MCF 10A (cell line): ENCODE measurements around the gene MYLK. TPM values are rescaled to one million over a fixed set of nuclear protein-coding genes. Genes with fewer than 3 reads are reported as not detected.

ENCODE experiments used
- BruUV-seq: library from RNA; stranded (reverse); fragments of 400-500 nt; replicated peaks from 2 replicates; lab custom pipeline; 2021; lab: Mats Ljungman, UMichigan
- CTCF ChIA-PET: fragments of 300-600 bp; sonication (Branson Sonifier 250); formaldehyde crosslinking; extraction: SDS; loops from one replicate; lab custom pipeline; 2021; ENCODE audit warnings: antibody characterized with exemption, inconsistent platforms; lab: Yijun Ruan, JAX
- POLR2A ChIA-PET: fragments of 300-600, 350-650 bp; sonication (Branson Sonifier 250); formaldehyde crosslinking; extraction: SDS; loops from one replicate; lab custom pipeline; 2020; ENCODE audit warnings: antibody characterized with exemption, inconsistent platforms; lab: Yijun Ruan, JAX
- DNase-seq: peaks from one replicate; pipeline ENCODE4 v3.0.0-alpha.2; 2018; ENCODE audit not compliant: unreplicated experiment
- H3K27ac Mint-ChIP-seq: one replicate; pipeline ENCODE4 v1.8.0; 2022; ENCODE audit warnings: mild to moderate bottlenecking, low read depth, mixed read lengths; ENCODE audit not compliant: unreplicated experiment
- H3K27me3 Mint-ChIP-seq: one replicate; pipeline ENCODE4 v1.8.0; 2022; ENCODE audit warnings: mixed read lengths; ENCODE audit not compliant: insufficient read depth, unreplicated experiment
- H3K36me3 Mint-ChIP-seq: one replicate; pipeline ENCODE4 v1.8.0; 2022; ENCODE audit warnings: mild to moderate bottlenecking, moderate library complexity, mixed read lengths; ENCODE audit not compliant: insufficient read depth, unreplicated experiment
- H3K4me1 Mint-ChIP-seq: one replicate; pipeline ENCODE4 v1.8.0; 2022; ENCODE audit warnings: mixed read lengths; ENCODE audit not compliant: insufficient read depth, unreplicated experiment
- H3K4me3 Mint-ChIP-seq: one replicate; pipeline ENCODE4 v1.8.0; 2022; ENCODE audit warnings: mild to moderate bottlenecking, moderate library complexity, mixed read lengths; ENCODE audit not compliant: unreplicated experiment
- H3K9me3 Mint-ChIP-seq: one replicate; pipeline ENCODE4 v1.8.0; 2022; ENCODE audit warnings: mixed read lengths; ENCODE audit not compliant: unreplicated experiment
- intact Hi-C: fragments of 100-400 bp; cut with micrococcal nuclease; formaldehyde crosslinking; loops from 2 replicates; pipeline ENCODE4 v1.14.1; 2022
- total RNA-seq: library from RNA; stranded (reverse); gene quantifications from 2 replicates; pipeline ENCODE4 v1.2.3, GENCODE V29; 2022
- TF ChIP-seq, protein P1 (sequence below): fragments of 200-600 bp; IDR thresholded peaks from one replicate; pipeline ENCODE4 v1.8.0; 2022; ENCODE audit warnings: antibody characterized with exemption, mild to moderate bottlenecking; ENCODE audit not compliant: unreplicated experiment

MYLK gene
- total RNA-seq, 1 experiment from 2014 or later = 2.3 TPM

DNA sequence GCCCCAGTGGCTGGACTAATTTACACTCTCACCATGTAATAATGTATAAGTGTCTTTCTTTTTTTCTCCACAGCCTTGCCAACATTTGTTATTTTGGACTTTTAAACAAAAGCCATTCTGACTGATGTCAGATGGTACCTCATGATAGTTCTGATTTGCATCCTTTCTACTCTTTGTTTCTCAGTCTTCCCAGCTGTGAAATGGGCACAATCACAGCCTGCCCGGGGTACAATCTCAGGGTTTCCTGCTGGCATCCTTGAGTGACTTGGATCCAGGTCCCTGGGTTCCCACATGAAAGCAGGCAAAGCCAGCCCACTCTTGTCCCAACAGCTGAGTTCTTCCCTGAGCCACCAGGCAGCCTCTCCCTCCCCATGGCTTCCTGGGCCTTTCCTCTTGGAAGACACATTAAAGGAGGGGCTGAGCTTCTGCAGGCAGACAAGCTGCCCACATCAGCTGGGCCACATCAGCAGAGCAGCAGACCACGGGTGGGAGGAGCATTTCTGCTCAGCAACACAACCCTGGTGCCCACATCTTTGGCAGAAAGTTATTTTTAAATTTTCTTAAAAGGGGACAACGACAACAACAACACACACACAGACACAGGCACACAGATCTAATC is 82.0 kb downstream of the MYLK start:
- BruUV-seq = no TSS peak
- Mint-ChIP-seq H3K4me3 (no peak overlapping the region), H3K4me1 (peaks cover 6% of the 10 kb centered on the region), H3K27me3 (peaks cover 13% of the 10 kb centered on the region), H3K36me3 (no peaks in the 10 kb centered on the region), H3K27ac (no peak overlapping the region), H3K9me3 (no peaks in the 10 kb centered on the region)
- TF ChIP-seq, protein P1, sequence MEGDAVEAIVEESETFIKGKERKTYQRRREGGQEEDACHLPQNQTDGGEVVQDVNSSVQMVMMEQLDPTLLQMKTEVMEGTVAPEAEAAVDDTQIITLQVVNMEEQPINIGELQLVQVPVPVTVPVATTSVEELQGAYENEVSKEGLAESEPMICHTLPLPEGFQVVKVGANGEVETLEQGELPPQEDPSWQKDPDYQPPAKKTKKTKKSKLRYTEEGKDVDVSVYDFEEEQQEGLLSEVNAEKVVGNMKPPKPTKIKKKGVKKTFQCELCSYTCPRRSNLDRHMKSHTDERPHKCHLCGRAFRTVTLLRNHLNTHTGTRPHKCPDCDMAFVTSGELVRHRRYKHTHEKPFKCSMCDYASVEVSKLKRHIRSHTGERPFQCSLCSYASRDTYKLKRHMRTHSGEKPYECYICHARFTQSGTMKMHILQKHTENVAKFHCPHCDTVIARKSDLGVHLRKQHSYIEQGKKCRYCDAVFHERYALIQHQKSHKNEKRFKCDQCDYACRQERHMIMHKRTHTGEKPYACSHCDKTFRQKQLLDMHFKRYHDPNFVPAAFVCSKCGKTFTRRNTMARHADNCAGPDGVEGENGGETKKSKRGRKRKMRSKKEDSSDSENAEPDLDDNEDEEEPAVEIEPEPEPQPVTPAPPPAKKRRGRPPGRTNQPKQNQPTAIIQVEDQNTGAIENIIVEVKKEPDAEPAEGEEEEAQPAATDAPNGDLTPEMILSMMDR = no peak
- ChIA-PET POLR2A (no interaction called here), CTCF (no interaction called here)
- intact Hi-C loops = no loop called here
- DNase-seq = no peak

DNA sequence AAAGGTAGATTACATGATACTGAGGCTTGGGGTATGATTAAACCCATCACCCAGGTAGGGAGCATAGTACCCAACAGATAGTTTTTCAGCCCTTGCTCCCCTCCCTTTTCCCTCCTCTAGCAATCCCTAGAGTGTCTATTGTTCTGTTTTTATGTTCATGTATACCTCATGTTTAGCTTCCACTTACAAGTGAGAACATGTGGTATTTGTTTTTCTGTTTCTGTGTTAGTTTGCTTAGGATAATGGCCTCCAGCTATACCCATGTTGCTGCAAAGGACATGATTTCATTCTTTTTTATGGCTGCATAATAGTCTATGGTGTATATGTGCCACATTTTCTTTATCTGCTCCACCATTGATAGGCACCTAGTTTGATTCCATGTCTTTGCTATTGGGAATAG is 82.7 kb downstream of the MYLK start:
- H3K4me1 Mint-ChIP-seq = peaks cover 6% of the 10 kb centered on the region
- ChIA-PET POLR2A (no interaction called here), CTCF (interaction anchor here (0.6 to 1.2 kb wide), 2 partner anchors 10 to 668 kb away, joined by 3 read pairs; no protein-coding TSS in a partner anchor)
- TF ChIP-seq, protein P1 = no peak
- DNase-seq = no peak
- intact Hi-C loops = no loop called here
- H3K27ac Mint-ChIP-seq = no peak overlapping the region
- H3K27me3 Mint-ChIP-seq = peaks cover 13% of the 10 kb centered on the region
- H3K36me3 Mint-ChIP-seq = no peaks in the 10 kb centered on the region
- no peaks in the 10 kb centered on the region for H3K9me3 Mint-ChIP-seq
- no TSS peak for BruUV-seq
- H3K4me3 Mint-ChIP-seq = no peak overlapping the region

DNA sequence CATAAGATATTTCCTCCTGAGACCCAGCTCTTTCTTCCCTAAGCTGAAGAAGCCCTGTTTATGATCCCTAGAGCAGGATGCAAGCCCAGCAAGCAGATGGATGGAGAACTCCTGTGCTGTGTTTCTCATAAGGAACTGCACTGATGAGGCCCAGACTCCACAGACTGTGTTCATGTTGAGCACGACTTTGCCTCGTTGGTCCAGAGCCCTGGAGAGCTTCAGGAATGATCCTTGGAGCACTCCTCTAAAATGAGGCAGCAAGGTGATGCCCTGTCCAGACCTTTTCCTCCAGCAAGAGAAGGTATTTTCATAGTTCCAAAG is 83.8 kb downstream of the MYLK start:
- no TSS peak for BruUV-seq
- intact Hi-C loops = no loop called here
- H3K27ac Mint-ChIP-seq = no peak overlapping the region

DNA sequence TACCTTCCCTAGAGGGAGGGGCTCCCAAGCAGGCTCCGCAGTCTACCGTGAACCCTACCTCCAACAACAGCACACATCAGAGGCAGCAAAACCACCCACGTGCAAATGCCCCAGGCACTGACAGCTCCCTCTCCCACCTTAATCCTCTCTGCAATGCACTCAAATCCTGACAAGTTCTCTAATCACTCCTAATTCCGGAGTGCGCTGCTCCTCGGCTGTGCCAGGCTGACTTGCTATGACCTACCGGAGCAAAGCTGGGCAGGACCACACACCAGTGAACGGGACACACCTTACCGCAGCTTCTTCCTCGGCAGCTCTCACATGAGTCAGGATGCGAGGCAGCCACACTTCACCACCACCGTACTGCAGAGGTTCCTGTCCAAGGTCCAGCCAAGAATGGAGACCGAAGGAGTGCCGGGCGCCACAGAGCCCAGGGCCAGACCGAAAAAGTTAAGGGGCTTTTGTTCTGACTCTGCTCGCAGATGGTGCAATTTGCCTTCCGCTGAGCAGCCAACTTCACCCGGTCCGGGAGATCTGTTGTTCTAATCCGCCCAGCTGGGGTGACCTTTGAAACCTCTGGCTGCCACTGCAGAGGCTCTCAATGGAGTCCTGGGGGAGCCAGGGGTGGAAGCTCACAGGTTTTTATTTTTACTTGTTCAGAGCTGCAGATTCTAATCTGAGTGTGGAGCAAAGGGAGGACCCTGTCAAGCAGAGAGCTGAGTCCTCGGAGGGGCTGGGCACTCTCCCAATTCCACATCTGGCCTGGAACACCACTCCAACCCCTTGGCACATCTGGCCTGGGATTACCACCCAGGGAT is 84.4 kb downstream of the MYLK start:
- Mint-ChIP-seq H3K9me3 (no peaks in the 10 kb centered on the region), H3K27me3 (peaks cover 13% of the 10 kb centered on the region), H3K4me3 (peak overlapping the region; percentile 28), H3K27ac (peak overlapping the region; percentile 6), H3K36me3 (no peaks in the 10 kb centered on the region), H3K4me1 (peaks cover 6% of the 10 kb centered on the region)
- CTCF ChIA-PET = interaction anchor here (0.6 to 1.1 kb wide), 3 partner anchors 24 to 74 kb away, joined by 3 read pairs; no protein-coding TSS in a partner anchor
- TF ChIP-seq, protein P1 = no peak
- POLR2A ChIA-PET = interaction anchor here (1.1 kb wide), 1 partner anchor 8 kb away, joined by 3 read pairs; no protein-coding TSS in a partner anchor
- BruUV-seq = no TSS peak
- peak; percentile 84 for DNase-seq
- intact Hi-C loops = no loop called here

More for the DNA sequence above, 83.8 kb downstream of the MYLK start:
- Mint-ChIP-seq H3K4me3 (no peak overlapping the region), H3K9me3 (no peaks in the 10 kb centered on the region), H3K27me3 (peaks cover 13% of the 10 kb centered on the region), H3K4me1 (peaks cover 6% of the 10 kb centered on the region), H3K36me3 (no peaks in the 10 kb centered on the region)
- TF ChIP-seq, protein P1 = no peak
- ChIA-PET CTCF (interaction anchor here (0.6 to 1.2 kb wide), 3 partner anchors 11 to 75 kb away, joined by 3 read pairs; no protein-coding TSS in a partner anchor), POLR2A (no interaction called here)
- DNase-seq = no peak
